GM23248 (cell line): ENCODE results near the gene TSPAN32.

Experiments used
- EZH2 ChIP-seq: fragments of 200-600 bp; sonication (generic); IDR thresholded peaks from 2 replicates; pipeline ENCODE4 v1.6.1; 2018; ENCODE audit warnings: antibody characterized with exemption, mild to moderate bottlenecking; ENCODE audit not compliant: insufficient read depth, poor library complexity, severe bottlenecking
- EZH2phosphoT487 ChIP-seq: fragments of 200-600 bp; sonication (generic); IDR thresholded peaks from 2 replicates; pipeline ENCODE4 v1.6.1; 2018; ENCODE audit warnings: antibody characterized with exemption, moderate library complexity, mild to moderate bottlenecking, low read depth; ENCODE audit not compliant: insufficient read depth

- TF ChIP-seq EZH2 (no peak), EZH2phosphoT487 (no peak)
Observed at GRCh38 chr11:2346586-2347307, 44.9 kb downstream of the TSPAN32 start.
